Lung microvascular endothelial cell (primary cell): ENCODE measurements around the gene TENM3. TPM values are rescaled to one million over a fixed set of nuclear protein-coding genes. Genes with fewer than 3 reads are reported as not detected.

Experiments used
- DNase-seq, 2 donors: peaks; one replicate each; pipeline versions ENCODE4 v3.0.0 to v3.0.0-alpha.2; 2010; ENCODE audit warnings: low read depth in 2 of 2
- total RNA-seq: library from RNA; depleted of rRNA; stranded (reverse); fragments of >200 nt; gene quantifications from 2 replicates; pipeline ENCODE4 v1.2.1, GENCODE V29; 2014

TENM3 gene
- total RNA-seq, 1 donor from 2014 or later: 45.4 TPM

DNA sequence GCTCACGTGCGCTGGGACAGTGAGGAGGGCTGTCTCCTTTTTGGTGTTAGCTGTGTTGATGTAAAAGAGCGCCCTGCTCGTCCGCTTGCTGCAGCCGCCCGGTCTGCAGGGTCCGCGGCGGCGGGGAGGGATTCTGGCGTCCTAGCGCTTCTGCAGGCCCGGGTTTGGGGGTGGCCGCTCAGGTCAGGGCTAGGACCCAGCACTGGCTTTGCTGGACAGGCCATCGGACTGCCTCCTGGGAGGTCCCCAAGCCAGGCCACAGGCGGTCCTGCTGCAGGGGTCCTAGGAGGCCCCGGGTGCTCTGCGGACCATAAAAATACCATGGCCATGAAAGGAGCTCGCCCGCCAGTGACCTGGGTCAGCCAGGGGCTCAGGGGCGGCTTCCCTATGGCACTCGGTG, 365.3 kb downstream of the TENM3 start:
- DNase-seq: no peak

DNA sequence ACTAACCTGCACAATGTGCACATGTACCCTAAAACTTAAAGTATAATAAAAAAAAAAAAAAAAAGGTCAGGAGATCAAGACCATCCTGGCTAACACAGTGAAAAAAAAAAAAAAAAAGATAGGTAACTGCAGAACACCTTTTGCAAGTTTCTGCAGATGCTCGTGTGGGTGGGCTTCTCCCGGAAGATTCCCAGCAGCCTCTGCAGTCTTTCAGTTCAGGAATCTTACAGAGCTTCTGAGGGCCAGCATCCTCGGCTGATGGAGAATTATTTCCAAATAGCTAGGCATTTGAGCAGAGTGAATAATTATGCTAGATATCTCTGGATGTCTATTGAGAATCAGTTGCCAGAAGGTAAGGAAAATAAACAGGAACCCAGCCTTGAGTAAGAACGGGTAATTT, 373.3 kb downstream of the TENM3 start:
- DNase-seq: no peak

DNA sequence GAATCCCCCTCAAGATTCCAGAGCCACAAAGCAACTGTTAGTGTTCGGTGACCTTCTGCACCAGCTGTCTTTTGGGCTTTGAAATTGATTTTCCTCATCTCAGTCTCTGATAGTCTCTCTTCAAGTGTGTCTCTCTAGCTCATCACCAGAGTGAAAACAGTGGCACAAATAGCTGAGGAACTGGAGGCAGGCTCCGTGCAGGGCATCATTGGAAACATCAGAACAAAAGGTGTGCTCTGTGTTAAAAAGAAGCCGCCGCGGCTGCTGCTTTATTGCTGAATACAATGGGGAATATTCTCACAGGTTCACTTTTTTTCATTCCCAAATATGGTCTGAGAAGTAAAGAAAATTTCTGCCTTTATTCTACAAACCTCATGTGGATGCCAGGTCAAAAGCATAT, 376.5 kb downstream of the TENM3 start:
- DNase-seq: no peak

GRCh38 chr4:182620111-182620980, 377.1 kb downstream of the TENM3 start:
- no peak for DNase-seq

- DNase-seq: no peak
Observed at GRCh38 chr4:182624281-182624680, 381.1 kb downstream of the TENM3 start.

GRCh38 chr4:182625193-182625592, 382.0 kb downstream of the TENM3 start:
- peak in 1 of 2 donors; percentile 77 for DNase-seq

DNA sequence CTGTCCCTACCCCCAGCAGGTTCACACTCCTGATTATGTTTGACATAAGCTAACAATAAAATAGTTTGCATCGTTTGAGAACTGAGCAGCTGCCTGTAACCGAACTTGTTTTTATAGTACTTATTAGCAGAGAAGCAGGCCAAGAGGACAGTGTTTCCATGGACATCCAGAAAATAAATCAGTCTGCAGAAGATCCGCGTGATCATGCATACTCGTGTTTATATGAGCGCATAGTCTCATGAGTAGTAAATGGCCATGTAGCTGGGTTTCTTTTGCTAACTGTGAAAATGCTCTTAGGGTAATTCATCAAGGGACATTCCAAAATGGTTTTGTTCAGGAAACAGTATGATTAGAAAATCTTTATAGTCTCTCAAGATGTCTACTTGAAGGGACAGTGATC, 384.8 kb downstream of the TENM3 start:
- DNase-seq: peak in 1 of 2 donors; percentile 45

DNA sequence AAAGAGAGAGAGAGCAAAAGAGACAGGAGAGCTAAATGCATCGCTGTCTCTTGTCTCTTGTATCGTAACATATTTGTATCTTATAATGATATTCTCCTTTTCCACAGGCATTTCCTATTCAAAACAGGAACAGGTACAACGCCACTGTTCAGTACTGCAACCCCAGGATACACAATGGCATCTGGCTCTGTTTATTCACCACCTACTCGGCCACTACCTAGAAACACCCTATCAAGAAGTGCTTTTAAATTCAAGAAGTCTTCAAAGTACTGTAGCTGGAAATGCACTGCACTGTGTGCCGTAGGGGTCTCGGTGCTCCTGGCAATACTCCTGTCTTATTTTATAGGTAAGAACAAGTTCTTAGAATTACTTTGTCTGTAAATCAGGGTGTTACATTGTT, 385.3 kb downstream of the TENM3 start:
- peak in 1 of 2 donors; percentile 45 for DNase-seq

DNA sequence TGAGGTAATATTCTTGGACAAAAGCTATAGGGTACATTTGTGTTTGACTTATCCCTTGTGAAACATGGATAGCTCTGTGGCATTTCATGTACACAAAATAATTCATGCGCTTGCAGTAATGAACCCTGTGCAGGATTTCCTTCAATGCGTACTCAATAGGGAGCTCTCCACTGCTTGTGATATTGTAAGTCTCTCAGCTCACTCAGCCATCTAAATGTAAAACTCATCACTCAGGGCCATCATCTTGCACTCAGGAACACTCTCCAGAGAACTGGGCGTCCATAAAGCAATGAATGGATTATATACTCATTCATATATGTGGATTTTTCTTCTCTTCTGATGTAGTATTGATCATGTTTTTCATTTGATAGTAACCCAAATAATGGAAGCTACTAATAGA, 385.9 kb downstream of the TENM3 start:
- DNase-seq: no peak

- DNase-seq: no peak
Observed at GRCh38 chr4:182640491-182640890, 397.3 kb downstream of the TENM3 start.

GRCh38 chr4:182640932-182641331, 397.7 kb downstream of the TENM3 start:
- DNase-seq: no peak

- DNase-seq: peak; percentile 51 to 79
Observed at GRCh38 chr4:182642831-182643230, 399.6 kb downstream of the TENM3 start.

GRCh38 chr4:182643801-182644682, 400.8 kb downstream of the TENM3 start:
- DNase-seq: peak in 1 of 2 donors; percentile 26

- DNase-seq: no peak
Observed at GRCh38 chr4:182644683-182645050, 401.5 kb downstream of the TENM3 start.

- DNase-seq: no peak
Observed at GRCh38 chr4:182645511-182645910, 402.3 kb downstream of the TENM3 start.

GRCh38 chr4:182647646-182648300, 404.6 kb downstream of the TENM3 start:
- no peak for DNase-seq

GRCh38 chr4:182648766-182649165, 405.6 kb downstream of the TENM3 start:
- DNase-seq: peak; percentile 18 to 91

DNA sequence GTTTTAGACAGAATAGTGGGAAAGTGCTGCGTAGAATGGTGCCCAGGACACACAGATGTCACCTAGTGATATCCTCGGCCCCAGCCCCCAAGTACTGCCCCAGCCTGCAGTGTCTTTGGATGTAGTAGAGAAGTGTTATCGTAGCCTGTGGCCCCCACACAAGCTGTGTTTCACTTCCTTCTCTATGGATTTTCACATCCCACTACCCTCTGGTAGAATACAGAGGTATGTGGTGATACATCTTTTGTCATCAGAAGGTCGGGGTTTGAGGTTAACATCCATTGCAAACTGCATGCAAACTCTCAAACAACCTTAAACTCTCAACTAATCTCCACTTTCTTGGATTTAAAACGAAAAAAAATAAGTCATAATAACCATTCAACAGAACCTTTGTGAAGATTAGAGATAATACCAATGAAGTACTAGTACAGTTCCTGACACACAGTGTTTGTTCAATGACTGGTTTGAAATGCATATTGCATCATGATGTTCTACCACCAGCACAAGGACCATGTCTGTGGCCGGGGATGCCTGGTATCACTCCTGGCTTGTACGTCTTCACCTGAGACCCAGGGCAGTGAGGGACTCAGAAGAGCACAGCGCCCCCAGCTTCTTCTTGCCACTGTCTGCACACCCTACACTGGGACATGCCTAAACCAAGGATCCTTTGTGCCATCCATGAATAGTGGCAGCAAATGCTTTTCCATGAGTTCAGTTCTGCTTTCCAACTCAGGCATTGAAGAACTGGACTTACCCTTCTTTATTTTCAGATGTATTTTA, 406.7 kb downstream of the TENM3 start:
- no peak for DNase-seq

GRCh38 chr4:182653596-182653995, 410.4 kb downstream of the TENM3 start:
- DNase-seq: peak; percentile 87 to 99

- no peak for DNase-seq
Observed at GRCh38 chr4:182655340-182655739, 412.1 kb downstream of the TENM3 start.

DNA sequence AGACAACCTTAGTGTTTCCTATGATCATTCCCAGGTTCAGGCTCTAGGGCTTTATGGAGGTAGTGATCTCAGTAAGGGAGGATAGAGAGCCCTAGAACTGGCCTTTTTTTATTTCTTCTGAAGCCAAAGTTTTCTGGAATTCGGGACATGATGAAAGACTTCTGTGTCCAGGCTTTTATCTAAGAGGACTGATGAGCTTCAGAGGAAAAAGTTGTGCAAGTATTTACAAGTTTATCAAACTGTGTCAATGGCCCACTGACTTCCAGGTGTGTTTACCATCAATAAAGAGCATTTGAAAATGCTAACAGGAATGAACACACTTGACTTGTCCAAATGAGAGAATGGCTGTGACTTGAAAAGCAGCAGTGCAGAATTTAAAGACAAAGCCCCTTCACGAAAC, 419.3 kb downstream of the TENM3 start:
- DNase-seq: no peak
